Activated CD4-positive, alpha-beta T cell treated with anti-CD3 and anti-CD28 coated beads, Interleukin-2, amount 10 ng/mL, durations not matched to agents 7 days and 5 days (primary cell): Measurements from ENCODE around the gene FMNL1. TPM values are rescaled to one million over a fixed set of nuclear protein-coding genes. Genes with fewer than 3 reads are reported as not detected.

ENCODE experiments used
- CTCF ChIA-PET: fragments of 350-600 bp; sonication (Branson Sonifier 250); formaldehyde crosslinking; loops from one replicate; lab custom pipeline; 2021; ENCODE audit warnings: antibody characterized with exemption; lab: Charles Lee
- POLR2A ChIA-PET: fragments of 350-600 bp; sonication (Branson Sonifier 250); formaldehyde crosslinking; loops from one replicate; lab custom pipeline; 2021; ENCODE audit warnings: antibody characterized with exemption; lab: Charles Lee
- DNase-seq: peaks from one replicate; pipeline ENCODE4 v3.0.0-alpha.2; 2020
- H3K27ac Mint-ChIP-seq: one replicate; pipeline ENCODE4 v1.8.0; 2021; ENCODE audit warnings: mild to moderate bottlenecking, moderate library complexity, mixed read lengths
- H3K27me3 Mint-ChIP-seq: one replicate; pipeline ENCODE4 v1.8.0; 2021; ENCODE audit warnings: mixed read lengths
- H3K36me3 Mint-ChIP-seq: one replicate; pipeline ENCODE4 v1.8.0; 2021; ENCODE audit warnings: low read depth, mixed read lengths
- H3K4me1 Mint-ChIP-seq: one replicate; pipeline ENCODE4 v1.8.0; 2021; ENCODE audit warnings: mixed read lengths
- H3K4me3 Mint-ChIP-seq: one replicate; pipeline ENCODE4 v1.8.0; 2021; ENCODE audit warnings: mild to moderate bottlenecking, moderate library complexity, mixed read lengths
- H3K9me3 Mint-ChIP-seq: one replicate; pipeline ENCODE4 v1.8.0; 2021; ENCODE audit warnings: mixed read lengths
- total RNA-seq, 2 experiments: library from RNA; stranded (reverse); gene quantifications; one replicate each; pipeline ENCODE4 v1.2.3, GENCODE V29; 2021

Gene FMNL1
- total RNA-seq, 2 experiments from 2014 or later: 391 to 410 TPM

GRCh38 chr17:45255358-45255757 lies 33.7 kb downstream of the FMNL1 start:
- peaks cover 53% of the 10 kb centered on the region for H3K4me1 Mint-ChIP-seq
- H3K4me3 Mint-ChIP-seq: no peak overlapping the region
- no peak for DNase-seq
- H3K27ac Mint-ChIP-seq: peak overlapping the region; percentile 34
- ChIA-PET POLR2A (interaction anchor here (0.6 kb wide), 1 partner anchor 134 kb away, joined by 3 read pairs; no protein-coding TSS in a partner anchor), CTCF (interaction anchor here (0.8 to 5.0 kb wide), 13 partner anchors 9 to 139 kb away, joined by 3 to 21 read pairs (median 6); partner anchors contain the start of gene ACBD4)
- H3K27me3 Mint-ChIP-seq: no peaks in the 10 kb centered on the region
- peaks cover 15% of the 10 kb centered on the region for H3K36me3 Mint-ChIP-seq
- H3K9me3 Mint-ChIP-seq: no peaks in the 10 kb centered on the region

GRCh38 chr17:45256114-45256966 lies 34.7 kb downstream of the FMNL1 start:
- Mint-ChIP-seq H3K4me1 (peaks cover 54% of the 10 kb centered on the region), H3K36me3 (peaks cover 8% of the 10 kb centered on the region), H3K9me3 (no peaks in the 10 kb centered on the region), H3K27me3 (no peaks in the 10 kb centered on the region), H3K27ac (peak overlapping the region; percentile 75), H3K4me3 (no peak overlapping the region)
- CTCF ChIA-PET: interaction anchor here (0.9 to 5.0 kb wide), 12 partner anchors 8 to 129 kb away, joined by 3 to 21 read pairs (median 4); partner anchors contain the start of genes ACBD4 and MAP3K14
- POLR2A ChIA-PET: no interaction called here
- DNase-seq: peak; percentile 26

DNA sequence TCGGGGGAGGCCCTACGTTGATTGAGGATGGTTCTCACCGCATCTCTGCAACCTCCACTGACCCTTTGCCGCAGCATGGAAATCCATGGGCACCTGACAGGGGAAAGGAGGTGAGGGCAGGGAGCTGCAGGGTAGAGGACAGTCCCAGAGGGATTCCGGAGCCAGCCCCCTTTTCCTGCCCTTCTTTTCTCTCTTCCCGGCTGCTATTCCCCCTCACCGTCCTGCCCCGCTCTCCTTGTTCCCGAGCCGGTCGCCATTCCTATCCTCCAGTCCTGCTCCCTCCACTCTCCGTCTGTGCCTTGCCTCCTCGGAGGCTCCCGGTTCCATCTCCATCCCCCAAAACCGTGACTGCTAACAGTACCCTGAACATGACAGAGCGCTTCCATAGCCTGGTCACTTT lies 35.4 kb downstream of the FMNL1 start:
- H3K36me3 Mint-ChIP-seq: peaks cover 7% of the 10 kb centered on the region
- no peaks in the 10 kb centered on the region for H3K27me3 Mint-ChIP-seq
- H3K4me1 Mint-ChIP-seq: peaks cover 58% of the 10 kb centered on the region
- no peak for DNase-seq
- H3K4me3 Mint-ChIP-seq: no peak overlapping the region
- POLR2A ChIA-PET: no interaction called here
- H3K9me3 Mint-ChIP-seq: no peaks in the 10 kb centered on the region
- H3K27ac Mint-ChIP-seq: peak overlapping the region; percentile 69
- CTCF ChIA-PET: interaction anchor here (0.9 to 5.0 kb wide), 7 partner anchors 8 to 60 kb away, joined by 3 to 21 read pairs (median 4); partner anchors contain the start of gene MAP3K14

- CTCF ChIA-PET: interaction anchor here (0.6 to 1.6 kb wide), 7 partner anchors 12 to 126 kb away, joined by 3 to 10 read pairs (median 4); partner anchors contain the start of gene FMNL1
- H3K27me3 Mint-ChIP-seq: no peaks in the 10 kb centered on the region
- H3K4me3 Mint-ChIP-seq: no peak overlapping the region
- DNase-seq: no peak
- no peak overlapping the region for H3K27ac Mint-ChIP-seq
- peaks cover 54% of the 10 kb centered on the region for H3K4me1 Mint-ChIP-seq
- H3K36me3 Mint-ChIP-seq: peaks cover 11% of the 10 kb centered on the region
- POLR2A ChIA-PET: no interaction called here
- no peaks in the 10 kb centered on the region for H3K9me3 Mint-ChIP-seq
Observed at GRCh38 chr17:45258981-45259380, 37.3 kb downstream of the FMNL1 start.

DNA sequence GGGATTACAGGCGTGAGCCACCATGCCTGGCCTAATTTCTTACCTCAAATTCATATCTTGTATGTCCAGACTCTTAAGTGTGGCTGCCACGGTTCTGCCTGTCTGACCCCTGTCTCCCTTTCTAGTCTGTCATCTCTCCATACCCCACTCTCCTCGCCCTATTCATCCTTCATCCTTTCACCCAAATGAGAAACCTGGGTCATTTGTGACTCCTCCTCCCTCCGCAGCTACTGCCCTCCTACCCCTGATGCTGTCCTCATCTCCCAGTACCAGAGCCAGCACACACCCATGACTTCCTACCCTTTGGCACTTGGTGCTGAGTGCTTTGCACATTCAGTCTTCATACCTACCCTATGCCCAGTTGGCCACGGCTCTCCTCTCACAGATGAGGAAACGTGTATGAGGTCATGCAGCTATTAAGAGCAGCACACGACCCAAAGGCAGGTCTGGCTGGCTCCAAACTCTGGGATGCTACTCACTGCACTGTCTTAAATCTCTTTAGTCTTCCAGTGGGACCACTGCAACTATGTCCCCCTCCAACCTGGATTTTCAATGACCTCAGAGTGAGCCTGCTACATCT lies 38.6 kb downstream of the FMNL1 start:
- no peak overlapping the region for H3K27ac Mint-ChIP-seq
- ChIA-PET CTCF (interaction anchor here (1.1 to 1.6 kb wide), 3 partner anchors 14 to 125 kb away, joined by 5 to 10 read pairs (median 6); partner anchors contain the start of gene ACBD4), POLR2A (interaction anchor here (0.6 to 1.2 kb wide), 2 partner anchors 25 to 34 kb away, joined by 5 read pairs; no protein-coding TSS in a partner anchor)
- H3K9me3 Mint-ChIP-seq: no peaks in the 10 kb centered on the region
- no peaks in the 10 kb centered on the region for H3K27me3 Mint-ChIP-seq
- peaks cover 17% of the 10 kb centered on the region for H3K36me3 Mint-ChIP-seq
- no peak overlapping the region for H3K4me3 Mint-ChIP-seq
- no peak for DNase-seq
- peaks cover 50% of the 10 kb centered on the region for H3K4me1 Mint-ChIP-seq

- peak; percentile 68 for DNase-seq
- ChIA-PET CTCF (interaction anchor here (1.2 kb wide), 1 partner anchor 15 kb away, joined by 4 read pairs; no protein-coding TSS in a partner anchor), POLR2A (no interaction called here)
- Mint-ChIP-seq H3K9me3 (no peaks in the 10 kb centered on the region), H3K4me3 (peak within 1 kb of the TSS; percentile 74), H3K27me3 (no peaks in the 10 kb centered on the region), H3K4me1 (peaks cover 40% of the 10 kb centered on the region), H3K27ac (peak within 1 kb of the TSS; percentile 85), H3K36me3 (peaks cover 21% of the 10 kb centered on the region)
Observed at GRCh38 chr17:45261577-45262515, 40.2 kb downstream of the FMNL1 start, which contains the start of gene SPATA32. TSS of gene SPATA32 (minus strand) at chr17:45262094. CDS start at chr17:45262016, 78 bp downstream.

DNA sequence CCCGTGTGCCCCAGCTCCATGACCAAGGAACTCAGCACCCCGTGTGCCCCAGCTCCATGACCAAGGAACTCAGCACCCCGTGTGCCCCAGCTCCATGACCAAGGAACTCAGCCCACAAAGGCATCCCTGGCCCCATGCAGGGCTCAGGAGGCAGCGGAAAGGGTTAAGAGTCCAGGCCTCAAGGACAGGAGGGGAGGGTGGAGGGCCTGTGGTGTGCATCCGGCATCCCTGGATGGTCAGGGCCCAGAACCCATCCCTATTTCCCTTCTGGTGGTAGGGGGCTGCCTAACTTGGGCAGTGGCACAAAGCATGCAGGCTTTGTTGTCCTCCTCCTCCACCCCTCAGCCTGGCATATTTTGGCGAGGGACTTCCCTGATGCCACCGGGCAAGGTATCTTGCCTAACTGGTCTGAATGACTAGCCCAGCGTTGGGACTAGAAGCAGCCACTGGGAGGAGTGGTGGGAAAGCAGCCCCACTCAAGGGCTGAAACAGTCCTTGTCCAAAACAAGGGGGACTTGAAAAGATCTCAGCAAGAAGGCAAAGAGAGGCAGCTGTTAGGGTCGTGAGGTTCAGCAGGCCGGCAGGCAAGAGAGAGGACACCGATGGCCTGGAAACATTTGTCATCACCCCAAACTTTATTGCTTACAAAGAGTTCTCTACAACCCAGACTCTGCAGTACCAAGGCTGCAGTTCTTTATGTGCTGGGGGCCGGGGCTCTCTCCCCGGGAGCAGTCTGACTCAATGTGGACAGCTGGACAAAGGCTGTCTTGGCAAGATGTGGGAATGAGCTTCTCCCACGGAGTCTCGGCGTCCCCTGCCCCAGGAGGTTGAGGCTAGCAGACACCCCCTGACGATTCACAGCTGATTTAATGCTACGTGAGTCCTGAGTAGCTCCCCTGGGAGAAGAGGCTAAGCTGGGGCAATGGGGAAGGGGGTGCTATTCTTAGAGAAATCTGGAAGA lies 41.1 kb downstream of the FMNL1 start:
- DNase-seq: no peak
- CTCF ChIA-PET: interaction anchor here (0.6 to 1.2 kb wide), 3 partner anchors 14 to 28 kb away, joined by 3 to 4 read pairs (median 3); no protein-coding TSS in a partner anchor
- POLR2A ChIA-PET: no interaction called here
- Mint-ChIP-seq H3K9me3 (no peaks in the 10 kb centered on the region), H3K4me3 (peak overlapping the region; percentile 74), H3K4me1 (peaks cover 33% of the 10 kb centered on the region), H3K36me3 (peaks cover 30% of the 10 kb centered on the region), H3K27me3 (no peaks in the 10 kb centered on the region), H3K27ac (peak overlapping the region; percentile 82)

DNA sequence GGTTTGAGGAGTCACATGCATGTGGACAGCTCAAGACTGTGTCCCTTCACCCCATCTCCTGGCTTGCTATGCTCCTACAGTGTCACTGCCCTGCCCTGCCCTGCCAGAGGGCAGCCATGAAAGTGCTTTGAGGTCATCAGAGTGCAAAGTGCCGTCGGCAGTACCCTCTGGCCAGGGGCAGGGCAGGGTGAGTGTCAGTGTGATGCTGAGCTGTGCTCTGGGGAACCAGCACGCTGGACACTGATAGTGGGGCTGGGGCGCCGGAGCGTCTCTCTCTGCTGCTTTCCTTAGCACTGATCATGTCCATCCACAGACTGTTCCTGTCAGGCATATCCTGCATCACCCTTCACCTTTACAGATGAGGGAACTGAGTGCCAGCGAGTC lies 41.8 kb downstream of the FMNL1 start:
- Mint-ChIP-seq H3K4me3 (no peak overlapping the region), H3K27ac (no peak overlapping the region), H3K4me1 (peaks cover 29% of the 10 kb centered on the region), H3K9me3 (no peaks in the 10 kb centered on the region), H3K36me3 (peaks cover 34% of the 10 kb centered on the region), H3K27me3 (no peaks in the 10 kb centered on the region)
- ChIA-PET CTCF (interaction anchor here (1.1 kb wide), 1 partner anchor 28 kb away, joined by 3 read pairs; no protein-coding TSS in a partner anchor), POLR2A (no interaction called here)
- DNase-seq: no peak

GRCh38 chr17:45264430-45264829 lies 42.7 kb downstream of the FMNL1 start:
- CTCF ChIA-PET: interaction anchor here (0.9 to 1.0 kb wide), 3 partner anchors 9 to 127 kb away, joined by 3 to 8 read pairs (median 3); no protein-coding TSS in a partner anchor
- no peak for DNase-seq
- Mint-ChIP-seq H3K27ac (no peak overlapping the region), H3K36me3 (peaks cover 39% of the 10 kb centered on the region), H3K4me1 (peaks cover 29% of the 10 kb centered on the region), H3K9me3 (no peaks in the 10 kb centered on the region), H3K4me3 (no peak overlapping the region), H3K27me3 (no peaks in the 10 kb centered on the region)
- POLR2A ChIA-PET: no interaction called here

GRCh38 chr17:45264988-45265387 lies 43.3 kb downstream of the FMNL1 start:
- H3K4me3 Mint-ChIP-seq: no peak overlapping the region
- POLR2A ChIA-PET: no interaction called here
- DNase-seq: no peak
- peaks cover 29% of the 10 kb centered on the region for H3K4me1 Mint-ChIP-seq
- H3K27me3 Mint-ChIP-seq: no peaks in the 10 kb centered on the region
- no peak overlapping the region for H3K27ac Mint-ChIP-seq
- peaks cover 45% of the 10 kb centered on the region for H3K36me3 Mint-ChIP-seq
- CTCF ChIA-PET: interaction anchor here (1.0 to 1.3 kb wide), 3 partner anchors 10 to 120 kb away, joined by 3 to 8 read pairs (median 7); no protein-coding TSS in a partner anchor
- H3K9me3 Mint-ChIP-seq: no peaks in the 10 kb centered on the region

DNA sequence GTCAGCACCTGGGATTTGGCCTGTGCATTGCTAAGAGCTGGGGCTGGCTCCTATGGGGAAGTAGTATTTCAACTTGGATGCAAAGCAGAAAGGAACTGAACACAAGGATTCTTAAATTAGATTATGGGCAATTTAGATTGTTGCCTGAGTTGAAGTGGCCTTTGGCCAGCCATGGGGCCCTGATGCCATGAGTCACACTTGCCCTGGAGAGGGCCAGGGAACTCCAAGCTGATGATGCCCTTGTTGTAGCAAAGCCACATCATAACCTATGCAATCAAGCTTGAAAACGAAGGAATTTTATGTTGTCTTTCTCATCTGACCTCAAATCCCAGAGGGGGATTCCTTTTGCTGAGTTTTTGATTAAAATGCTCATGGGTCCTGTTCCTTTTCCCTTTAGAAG lies 44.1 kb downstream of the FMNL1 start:
- H3K27me3 Mint-ChIP-seq: no peaks in the 10 kb centered on the region
- H3K4me1 Mint-ChIP-seq: peaks cover 23% of the 10 kb centered on the region
- ChIA-PET POLR2A (no interaction called here), CTCF (interaction anchor here (0.6 to 2.9 kb wide), 10 partner anchors 10 to 228 kb away, joined by 3 to 15 read pairs (median 4); no protein-coding TSS in a partner anchor)
- peaks cover 46% of the 10 kb centered on the region for H3K36me3 Mint-ChIP-seq
- DNase-seq: no peak
- no peak overlapping the region for H3K4me3 Mint-ChIP-seq
- H3K9me3 Mint-ChIP-seq: no peaks in the 10 kb centered on the region
- H3K27ac Mint-ChIP-seq: no peak overlapping the region
